ENCODE data around the gene MFSD1.

The MFSD1 gene

GRCh38 chr3:158839966-158840365, 38.1 kb downstream of the MFSD1 start:
- in situ Hi-C loops (cut with HindIII; ENCODE audit: low sequenced_read_pairs): no loop called here
- DNase-seq (ENCODE audit: low read depth, low spot score): no peak
- H3K4me3 ChIP-seq (ENCODE audit: low read depth, low read length): no peak overlapping the region
- TF ChIP-seq CTCF (IDR thresholded peaks at IDR 0.05; ENCODE audit: low read depth, low read length): no peak

DNA sequence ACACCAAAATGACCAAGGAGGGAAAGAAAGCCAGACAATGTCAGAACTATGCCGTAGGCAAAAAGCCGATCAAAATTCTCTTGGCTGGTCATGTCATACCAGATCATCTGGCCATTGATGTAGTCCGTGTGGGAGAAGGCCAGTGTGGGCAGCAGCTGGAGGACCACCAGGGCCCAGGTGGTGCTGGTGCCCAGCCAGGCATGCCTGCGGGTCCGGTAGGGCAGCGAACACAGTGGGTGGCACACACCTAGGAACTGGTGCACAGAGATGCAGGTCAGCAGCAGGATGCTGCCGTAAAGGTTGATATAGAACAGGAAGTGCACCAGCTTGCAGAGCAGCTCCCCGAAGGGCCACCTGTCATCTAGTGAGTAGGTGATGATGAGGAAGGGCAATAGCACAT, 39.5 kb downstream of the MFSD1 start:
- in situ Hi-C loops (cut with HindIII; ENCODE audit: low sequenced_read_pairs): no loop called here
- H3K4me3 ChIP-seq (ENCODE audit: low read depth, low read length): no peak overlapping the region
- no peak for DNase-seq (ENCODE audit: low read depth, low spot score)
- TF ChIP-seq CTCF (IDR thresholded peaks at IDR 0.05; ENCODE audit: low read depth, low read length): no peak

- no peak for DNase-seq (ENCODE audit: low read depth, low spot score)
- TF ChIP-seq CTCF (IDR thresholded peaks at IDR 0.05; ENCODE audit: low read depth, low read length): no peak
- in situ Hi-C loops (cut with HindIII; ENCODE audit: low sequenced_read_pairs): no loop called here
- no peak overlapping the region for H3K4me3 ChIP-seq (ENCODE audit: low read depth, low read length)
Observed at GRCh38 chr3:158842976-158843375, 41.1 kb downstream of the MFSD1 start.

DNA sequence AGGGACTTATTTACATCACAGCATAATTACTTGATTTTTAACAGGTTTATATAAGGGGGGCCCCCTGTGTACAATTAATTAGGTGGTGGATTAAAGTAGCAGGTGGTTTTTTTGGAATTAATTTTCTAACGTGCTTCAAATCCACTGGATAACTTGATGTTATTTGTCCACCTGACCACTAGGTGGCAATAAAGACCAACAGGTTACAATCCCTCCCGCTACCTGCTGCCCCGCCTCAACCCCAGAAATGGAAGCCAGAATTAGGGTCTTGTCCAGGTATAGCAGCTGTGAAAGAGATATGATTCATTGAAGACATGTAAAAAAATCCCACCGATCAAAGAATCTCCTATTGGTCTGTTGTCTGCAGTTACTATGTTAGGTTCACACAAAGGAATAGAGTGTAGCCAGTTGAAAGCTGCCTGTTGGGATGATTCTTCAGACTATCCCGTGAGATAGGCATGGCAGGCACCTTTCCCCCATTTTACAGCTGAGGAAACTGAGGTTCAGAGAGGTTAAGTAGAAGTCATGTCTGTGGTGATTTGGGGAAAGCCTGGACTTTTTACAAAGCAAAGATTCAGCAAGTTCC, 44.0 kb downstream of the MFSD1 start:
- H3K4me3 ChIP-seq (ENCODE audit: low read depth, low read length): no peak overlapping the region
- TF ChIP-seq CTCF (IDR thresholded peaks at IDR 0.05; ENCODE audit: low read depth, low read length): peak; percentile 56
- DNase-seq (ENCODE audit: low read depth, low spot score): peak; percentile 42
- in situ Hi-C loops (cut with HindIII; ENCODE audit: low sequenced_read_pairs): no loop called here

DNA sequence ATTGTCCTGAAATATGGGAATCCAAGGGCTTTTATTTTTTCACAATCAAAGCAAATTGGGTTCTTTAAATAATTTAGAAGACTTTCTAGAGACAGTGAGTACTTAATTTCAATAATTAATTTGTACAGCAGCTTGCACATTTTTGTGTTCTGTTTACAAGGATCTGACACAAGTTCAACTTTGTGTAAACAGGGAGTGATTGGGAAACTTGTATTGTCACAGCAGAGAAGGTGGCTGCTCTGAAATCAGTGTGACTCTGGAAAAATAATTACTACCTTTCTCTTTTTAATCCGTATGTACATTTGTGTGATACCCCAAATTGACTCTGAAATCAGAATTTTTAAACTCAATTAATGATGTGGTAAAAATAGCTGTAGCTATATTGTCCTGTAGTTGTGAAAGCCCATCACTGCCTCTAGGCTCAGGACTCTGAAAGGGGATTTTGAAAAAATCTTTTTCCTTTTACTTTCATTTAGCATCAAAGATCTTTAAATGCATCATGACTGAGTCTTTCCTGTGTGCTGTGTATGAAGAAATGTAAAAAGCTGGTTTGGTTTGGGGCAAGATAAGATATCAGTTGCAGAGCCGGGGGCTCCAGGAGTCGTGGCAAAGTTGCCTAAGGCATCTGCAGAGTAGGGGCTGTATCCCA, 45.1 kb downstream of the MFSD1 start:
- H3K4me3 ChIP-seq (ENCODE audit: low read depth, low read length): no peak overlapping the region
- DNase-seq (ENCODE audit: low read depth, low spot score): no peak
- in situ Hi-C loops (cut with HindIII; ENCODE audit: low sequenced_read_pairs): no loop called here
- TF ChIP-seq CTCF (IDR thresholded peaks at IDR 0.05; ENCODE audit: low read depth, low read length): no peak

GRCh38 chr3:158847452-158847821, 45.6 kb downstream of the MFSD1 start:
- no peak for DNase-seq (ENCODE audit: low read depth, low spot score)
- no peak overlapping the region for H3K4me3 ChIP-seq (ENCODE audit: low read depth, low read length)
- in situ Hi-C loops (cut with HindIII; ENCODE audit: low sequenced_read_pairs): no loop called here
- TF ChIP-seq CTCF (IDR thresholded peaks at IDR 0.05; ENCODE audit: low read depth, low read length): no peak

Data from astrocyte of the spinal cord (primary cell).